NCI-H510A treated with DMSO at 0.1 percent for 48 hours (cell line): Measurements from ENCODE around the gene MARCHF10.
"Not testable (repeated sequence)": the region's sequence is repeated elsewhere in the genome, so short reads cannot be mapped to it uniquely, and the experiment has no call there.

Experiments used
- DNase-seq: peaks from one replicate; lab custom pipeline; 2025; lab: John Stamatoyannopoulos, UW

The MARCHF10 gene

GRCh38 chr17:62696726-62697490, 111.2 kb downstream of the MARCHF10 start:
- DNase-seq, result no peak

- no peak for DNase-seq
Observed at GRCh38 chr17:62696256-62696655, 111.9 kb downstream of the MARCHF10 start.

- not testable (repeated sequence) for DNase-seq
Observed at GRCh38 chr17:62695093-62695738, 112.9 kb downstream of the MARCHF10 start.

GRCh38 chr17:62693616-62694409, 114.3 kb downstream of the MARCHF10 start:
- no peak for DNase-seq

- no peak for DNase-seq
Observed at GRCh38 chr17:62692721-62693431, 115.2 kb downstream of the MARCHF10 start.

- DNase-seq, result no peak
Observed at GRCh38 chr17:62692159-62692651, 115.9 kb downstream of the MARCHF10 start.

GRCh38 chr17:62691589-62691915, 116.6 kb downstream of the MARCHF10 start:
- DNase-seq, result not testable (repeated sequence)

- no peak for DNase-seq
Observed at GRCh38 chr17:62690168-62690897, 117.8 kb downstream of the MARCHF10 start.

GRCh38 chr17:62689441-62690167, 118.5 kb downstream of the MARCHF10 start:
- DNase-seq, result no peak

- no peak for DNase-seq
Observed at GRCh38 chr17:62688398-62689160, 119.5 kb downstream of the MARCHF10 start.

GRCh38 chr17:62687997-62688396, 120.1 kb downstream of the MARCHF10 start:
- no peak for DNase-seq

- no peak for DNase-seq
Observed at GRCh38 chr17:62684179-62684578, 123.9 kb downstream of the MARCHF10 start.

- DNase-seq, result no peak
Observed at GRCh38 chr17:62681939-62682381, 126.2 kb downstream of the MARCHF10 start.

- no peak for DNase-seq
Observed at GRCh38 chr17:62681061-62681938, 126.8 kb downstream of the MARCHF10 start.

GRCh38 chr17:62680541-62681052, 127.5 kb downstream of the MARCHF10 start:
- DNase-seq, result no peak

GRCh38 chr17:62679866-62680377, 128.2 kb downstream of the MARCHF10 start:
- DNase-seq, result no peak

- no peak for DNase-seq
Observed at GRCh38 chr17:62678214-62678919, 129.7 kb downstream of the MARCHF10 start.
